ENCODE measurements around the gene MICAL3.
"Not testable (repeated sequence)": the region's sequence is repeated elsewhere in the genome, so short reads cannot be mapped to it uniquely, and the experiment has no call there.

MICAL3 gene

DNA sequence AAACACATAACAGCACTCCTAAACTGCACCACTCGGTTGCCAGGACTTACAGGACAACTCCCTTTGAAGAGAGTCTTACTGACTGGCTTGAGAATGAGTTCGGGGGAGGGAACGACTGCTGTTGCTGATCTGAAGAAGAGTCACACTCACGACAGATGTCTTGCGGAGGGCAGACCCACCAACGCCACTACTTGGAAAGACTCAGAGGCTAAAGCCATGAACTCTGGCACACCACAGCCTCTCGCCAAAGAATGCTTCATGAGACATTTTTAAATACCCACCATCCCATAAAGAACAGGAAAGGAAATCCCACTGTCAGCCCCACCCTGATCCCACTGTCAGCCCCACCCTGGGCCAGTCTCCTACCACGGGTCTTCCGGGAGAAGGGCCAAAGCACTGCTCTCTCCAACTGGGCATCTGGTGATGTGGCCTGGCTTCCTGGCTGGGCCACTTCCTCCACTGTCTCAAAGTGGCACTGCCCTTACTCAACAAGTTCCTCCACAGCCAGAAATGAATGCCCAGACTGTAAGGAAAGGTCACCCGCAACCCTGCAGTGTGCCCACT, 73.6 kb downstream of the MICAL3 start:
- DNase-seq, result no peak

- peak; percentile 58 for DNase-seq
These were observed 74.5 kb downstream of the MICAL3 start for GRCh38 chr22:17949642-17950473.

DNA sequence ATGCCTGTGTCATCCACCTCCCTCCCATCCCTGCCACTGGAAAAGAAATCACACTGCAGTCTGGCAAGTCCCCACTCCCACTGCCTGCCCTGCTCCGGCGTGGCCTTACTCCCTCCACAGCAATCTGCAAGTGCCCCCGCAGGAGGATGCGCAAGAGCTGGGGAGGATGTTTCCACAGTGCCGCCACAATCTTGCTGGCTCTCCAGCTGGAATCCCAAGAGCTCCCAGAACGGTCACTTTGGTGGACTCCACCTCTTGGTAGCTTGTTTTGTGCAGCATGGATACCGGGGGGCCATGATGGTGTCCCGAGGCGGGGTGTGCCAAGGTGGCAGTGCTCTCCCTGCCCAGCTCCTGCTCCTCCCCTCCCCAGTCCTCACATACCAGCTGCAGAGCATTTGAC, 76.3 kb downstream of the MICAL3 start:
- DNase-seq, result no peak

DNA sequence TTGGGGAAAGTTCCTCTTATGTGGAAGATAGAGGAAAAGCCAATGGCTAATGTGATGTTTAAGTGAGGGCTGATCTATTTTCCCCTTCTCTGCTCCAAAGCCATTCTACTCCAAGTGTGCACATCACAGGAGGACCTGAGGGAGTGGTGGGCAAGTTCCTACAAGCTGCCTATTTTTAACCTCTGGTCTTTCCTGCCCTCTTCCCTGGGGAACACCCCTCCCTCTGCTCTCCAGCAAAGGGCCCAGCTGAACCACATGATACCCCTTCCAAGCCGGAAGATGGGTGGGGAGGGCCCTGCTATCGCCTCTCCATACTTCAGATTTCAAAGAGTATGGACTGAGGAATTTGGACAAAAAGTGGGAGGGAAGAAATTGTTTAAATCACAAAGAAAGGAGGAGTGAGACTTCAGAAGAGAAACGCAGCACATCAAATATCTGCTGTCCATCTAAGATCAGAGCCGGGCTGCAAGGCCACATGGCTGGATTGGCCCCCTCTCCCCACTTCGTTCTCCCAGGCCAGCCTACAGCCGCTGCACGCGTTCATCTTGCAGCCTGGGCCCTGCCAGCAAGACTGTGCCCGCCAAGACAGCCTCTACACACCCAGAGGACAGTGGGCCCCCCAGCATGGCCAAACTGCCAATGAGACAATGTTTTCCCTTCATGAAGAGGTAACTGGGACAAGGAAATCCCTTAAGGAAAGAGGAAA, 77.5 kb downstream of the MICAL3 start:
- peak; percentile 93 for DNase-seq

- DNase-seq, result peak; percentile 90
These were observed 78.3 kb downstream of the MICAL3 start for GRCh38 chr22:17945888-17946648.

DNA sequence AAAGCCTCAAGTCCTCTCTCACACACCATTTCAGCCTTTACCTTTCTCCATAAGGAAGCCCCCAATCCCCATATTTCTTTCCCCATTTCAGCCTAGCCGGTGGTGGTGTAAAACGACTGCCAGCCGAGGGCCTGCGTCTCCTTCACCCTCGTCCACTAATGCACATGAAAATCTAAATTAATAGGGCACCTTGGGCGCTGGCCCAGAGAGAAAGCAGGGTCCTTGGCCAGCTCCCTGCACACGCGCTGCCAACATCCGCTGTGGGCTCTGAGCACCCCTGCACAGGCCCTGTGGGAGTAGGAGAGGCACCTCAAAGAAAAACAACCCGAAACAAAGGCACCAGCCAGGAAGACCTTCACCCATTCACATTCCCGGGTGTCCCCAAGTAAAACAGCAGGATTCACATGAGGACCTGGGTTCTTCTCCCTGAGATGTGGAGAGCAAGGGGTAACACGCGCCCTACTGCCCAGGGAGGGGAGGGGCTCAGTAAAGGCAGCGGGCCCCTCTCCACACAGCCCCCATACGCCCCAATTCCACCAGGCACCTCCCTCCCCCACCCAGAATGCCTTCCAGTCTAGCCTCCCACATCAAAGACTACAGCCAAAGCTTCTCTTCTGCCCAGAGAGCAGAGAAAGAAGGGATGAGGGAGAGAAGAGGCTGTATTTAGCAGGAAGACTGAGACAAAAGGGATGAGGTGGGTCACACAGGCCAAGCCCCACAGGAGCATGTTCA, 79.0 kb downstream of the MICAL3 start:
- DNase-seq, result no peak

DNA sequence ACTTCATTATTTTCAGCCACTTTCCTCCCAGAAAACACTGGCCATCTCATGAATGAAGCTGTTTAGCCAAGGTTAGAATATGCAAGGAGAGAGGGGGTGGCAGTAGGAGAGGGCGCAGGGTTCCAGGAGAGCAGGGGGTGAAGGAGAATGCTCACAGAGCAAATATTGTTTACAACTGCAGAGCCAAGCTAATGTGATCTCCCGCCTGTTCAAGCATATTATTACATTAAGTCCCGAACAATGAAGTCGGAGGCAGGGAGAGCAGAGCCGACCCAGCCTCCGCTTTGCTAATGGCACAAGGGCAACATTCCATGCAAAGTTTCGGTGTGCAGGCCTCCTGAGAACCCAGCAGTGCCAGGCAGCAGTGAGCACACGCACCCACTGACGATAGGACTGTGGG, 80.1 kb downstream of the MICAL3 start:
- DNase-seq, result peak; percentile 44

DNA sequence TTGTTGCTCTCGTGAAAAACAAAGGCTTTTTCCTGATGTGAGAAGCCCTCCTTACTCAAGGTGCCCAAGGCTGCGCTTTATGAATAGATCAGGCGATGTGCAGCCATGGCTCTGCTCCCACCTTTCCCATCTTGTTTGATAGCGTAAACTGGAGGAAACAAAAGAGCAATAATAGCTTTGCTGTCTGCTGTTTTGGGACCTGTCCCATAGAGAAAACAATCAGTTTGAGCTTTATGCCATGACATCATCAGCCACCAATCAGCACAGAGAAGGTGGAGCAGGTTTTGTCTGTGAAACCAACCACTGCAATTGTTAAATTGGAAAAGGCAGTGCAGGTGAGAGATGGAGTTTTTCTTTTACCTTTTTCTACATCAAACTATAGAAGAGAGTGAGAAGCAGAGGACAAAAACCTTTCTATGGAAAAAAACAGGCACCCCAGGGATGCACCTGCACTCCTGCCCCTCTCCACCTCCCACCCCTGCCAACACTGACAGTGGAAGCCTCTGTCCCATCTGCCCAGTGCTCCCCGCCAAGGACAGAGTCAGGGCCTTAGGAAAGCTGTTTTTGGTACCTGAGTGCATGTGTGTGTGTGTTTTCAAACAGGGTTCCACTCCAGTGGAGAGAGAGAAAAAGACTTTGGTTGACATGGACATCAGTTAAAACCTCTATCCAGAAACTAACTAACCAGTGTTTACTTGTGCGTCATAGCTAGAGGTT, 80.7 kb downstream of the MICAL3 start:
- peak; percentile 71 for DNase-seq

DNA sequence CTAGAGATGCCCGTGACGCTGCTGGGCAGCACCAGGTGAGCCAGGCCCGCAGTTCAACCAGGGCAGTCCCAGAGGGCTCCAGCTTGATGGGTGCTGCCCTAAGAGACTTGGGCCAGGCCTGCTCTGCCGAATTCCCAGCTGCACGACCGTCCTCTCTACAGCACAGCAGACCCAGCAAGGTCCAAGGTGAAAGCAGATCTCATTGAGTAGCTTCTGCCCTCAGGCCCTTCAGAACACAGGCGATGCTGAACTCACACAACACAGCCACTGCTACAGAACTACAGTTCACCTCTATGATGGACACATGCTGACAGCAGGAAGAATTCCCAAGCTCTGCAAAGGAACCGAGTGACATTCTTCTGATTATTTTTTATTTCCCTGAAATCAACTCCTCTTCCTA, 81.6 kb downstream of the MICAL3 start:
- no peak for DNase-seq

DNA sequence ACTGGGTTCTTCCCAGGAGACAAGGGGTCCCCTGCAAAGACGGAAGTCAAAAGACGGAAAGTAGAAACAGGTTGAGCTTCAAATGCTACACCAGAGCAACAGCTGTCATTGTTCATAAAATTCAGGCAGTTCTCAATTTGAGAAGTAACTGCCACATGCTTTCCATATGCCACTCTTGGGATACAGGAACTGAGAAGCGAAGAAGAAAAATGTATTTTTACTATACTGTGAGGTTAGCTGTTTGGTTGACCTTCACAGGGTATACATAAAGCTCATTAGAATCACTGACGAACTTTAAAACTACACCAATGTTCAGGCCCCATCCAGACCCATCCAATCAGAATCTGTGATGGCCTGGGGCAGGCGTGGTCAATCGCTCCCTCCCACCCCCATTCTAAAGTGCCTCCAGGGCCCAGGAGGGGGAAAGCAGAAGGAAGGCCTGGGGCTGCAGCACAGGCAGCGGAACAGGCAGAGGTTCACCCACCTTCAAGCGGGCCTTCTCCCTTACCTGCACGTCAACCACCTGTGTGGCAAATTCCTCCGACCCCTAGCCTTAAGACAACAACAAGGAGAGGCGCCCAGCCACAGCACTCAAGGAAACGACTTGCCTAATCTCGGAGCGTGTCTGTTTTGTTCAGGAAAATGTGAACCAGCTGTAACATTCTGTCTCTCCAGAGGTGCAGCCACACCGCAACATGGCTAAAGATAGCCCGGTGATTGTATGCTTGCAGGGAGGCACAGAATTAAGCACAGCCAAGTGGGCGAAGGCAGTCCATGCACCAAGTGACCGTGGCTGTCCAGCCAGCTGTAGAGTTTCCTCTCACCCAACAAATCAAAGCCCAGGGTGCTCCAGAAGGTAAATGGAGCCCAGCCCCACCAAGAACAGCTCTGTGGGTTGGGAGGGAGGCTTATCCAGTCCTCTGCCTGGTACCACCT, 82.6 kb downstream of the MICAL3 start:
- DNase-seq, result peak; percentile 86

DNA sequence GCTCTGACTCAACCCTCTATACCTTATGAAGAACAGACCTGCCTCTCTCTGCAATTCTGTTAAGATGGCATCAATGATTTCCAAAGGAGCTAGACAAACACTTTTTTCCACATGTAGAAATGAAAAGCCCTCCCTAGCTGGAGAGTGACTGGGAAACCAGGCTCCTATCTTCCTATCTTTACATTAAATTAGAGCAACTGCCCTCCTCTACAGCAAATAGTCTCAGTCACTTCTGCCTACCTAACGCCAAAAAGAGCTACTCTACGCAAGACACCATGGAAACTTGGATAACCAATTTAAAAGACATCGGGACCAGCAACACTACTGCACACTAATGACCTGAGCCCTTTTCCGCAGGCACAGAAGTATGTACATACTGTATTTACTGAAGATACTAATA, 84.8 kb downstream of the MICAL3 start:
- DNase-seq, result no peak

DNA sequence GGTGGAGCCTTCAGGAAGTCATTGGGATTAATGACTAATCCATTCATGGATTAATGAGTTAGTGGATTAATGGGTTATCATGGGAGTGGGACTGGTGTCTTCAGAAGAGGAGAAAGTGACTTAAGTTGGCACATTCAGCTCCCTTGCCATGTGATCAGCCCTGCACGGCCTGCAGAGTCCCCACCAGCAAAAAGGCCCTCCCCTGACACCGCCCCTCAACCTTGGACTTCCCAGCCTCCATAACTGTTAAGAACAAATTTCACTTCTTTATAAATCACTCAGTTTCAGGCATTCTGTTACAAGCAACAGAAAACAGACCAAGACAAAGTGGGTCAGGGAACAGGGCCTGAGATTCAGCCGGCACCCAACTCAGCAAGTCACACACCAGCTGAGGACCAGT, 85.3 kb downstream of the MICAL3 start:
- no peak for DNase-seq

GRCh38 chr22:17938484-17938924, 85.9 kb downstream of the MICAL3 start:
- DNase-seq, result no peak

- not testable (repeated sequence) for DNase-seq
These were observed 91.9 kb downstream of the MICAL3 start for GRCh38 chr22:17932457-17932856.

DNA sequence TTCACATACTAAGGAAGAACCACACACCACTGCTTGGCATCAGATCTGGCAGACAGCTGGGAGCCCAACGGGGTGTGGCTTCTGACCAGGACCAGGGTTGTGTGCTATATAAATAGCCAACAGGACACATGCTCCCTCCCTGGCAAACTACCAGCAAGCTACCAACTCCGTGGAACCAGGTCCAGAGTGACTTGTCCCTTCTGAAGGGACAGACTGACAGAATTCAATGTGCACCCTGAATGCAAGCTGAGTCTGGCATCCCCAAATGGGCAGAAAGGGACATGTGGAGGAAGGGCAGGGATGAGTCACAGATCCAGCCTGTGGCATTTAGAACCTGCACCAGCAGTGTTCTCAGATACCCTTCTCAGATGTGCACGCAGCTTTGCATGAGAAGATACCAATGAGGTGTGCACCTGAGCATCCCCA, 92.9 kb downstream of the MICAL3 start:
- DNase-seq, result no peak

GRCh38 chr22:17930455-17931313, 93.7 kb downstream of the MICAL3 start:
- DNase-seq, result no peak

- no peak for DNase-seq
These were observed 94.5 kb downstream of the MICAL3 start for GRCh38 chr22:17929909-17930308.

DNA sequence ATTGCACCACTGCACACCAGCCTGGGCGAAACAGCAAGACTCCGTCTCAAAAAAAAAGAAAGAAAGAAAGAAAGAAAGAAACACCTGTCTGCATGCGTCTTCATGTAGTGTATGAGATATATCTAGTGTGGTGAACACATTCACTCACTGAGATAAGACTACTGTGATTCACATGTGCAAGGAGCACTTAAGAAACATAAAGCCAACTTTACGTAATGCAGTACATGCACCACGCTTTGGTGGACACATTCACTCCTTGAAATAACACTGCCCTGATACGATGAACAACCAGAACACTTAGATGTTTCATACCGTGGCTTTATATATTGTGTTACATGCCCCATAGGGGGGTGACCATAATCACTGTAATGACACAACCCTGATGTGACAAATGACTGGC, 96.0 kb downstream of the MICAL3 start:
- no peak for DNase-seq

GRCh38 chr22:17927062-17927461, 97.3 kb downstream of the MICAL3 start:
- no peak for DNase-seq

- no peak for DNase-seq
These were observed 97.8 kb downstream of the MICAL3 start for GRCh38 chr22:17926516-17926915.
